Measurements from ENCODE around the gene GLIPR1L2. TPM values are rescaled to one million over a fixed set of nuclear protein-coding genes. Genes with fewer than 3 reads are reported as not detected.

GLIPR1L2 gene
- total RNA-seq, 1 experiment from 2014 or later: 0.35 TPM

DNA sequence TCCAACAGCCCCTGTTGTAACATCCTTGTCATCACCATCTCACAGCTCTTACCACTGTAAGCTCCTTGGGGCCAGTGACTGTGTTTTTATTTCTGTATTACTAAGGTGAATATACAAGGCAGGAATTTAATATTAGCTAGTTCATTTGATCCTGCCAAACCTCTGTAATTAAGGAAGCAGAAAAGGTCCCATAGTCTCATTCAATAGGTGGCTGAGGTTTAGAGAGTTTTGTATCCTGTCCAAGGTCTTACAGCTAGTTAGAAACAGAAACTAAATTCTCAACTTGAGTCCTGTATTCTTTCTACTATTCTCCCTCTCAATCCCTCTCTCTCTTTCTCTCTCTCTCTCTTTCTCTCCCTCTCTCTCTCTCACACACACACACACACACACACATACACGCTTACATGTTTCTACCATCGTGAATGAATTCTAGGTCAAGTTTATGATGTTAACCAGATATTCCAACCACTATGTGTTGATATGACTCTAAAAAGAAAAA, 89.1 kb downstream of the GLIPR1L2 start:
- Histone ChIP-seq H2BK5ac (ENCODE audit: insufficient read length, low read length) (no peak overlapping the region), H3K56ac (ENCODE audit: insufficient read length, low read depth, low read length) (no peak overlapping the region), H4K20me1 (ENCODE audit: control insufficient read depth, insufficient read depth, insufficient read length) (no peaks in the 10 kb centered on the region), H3K4ac (ENCODE audit: low read depth, low read length) (no peak overlapping the region), H3K27me3 (ENCODE audit: insufficient read depth, low read length) (no peaks in the 10 kb centered on the region), H3K27ac (ENCODE audit: insufficient read length, low read depth, low read length) (no peak overlapping the region), H2BK15ac (ENCODE audit: low read depth, low read length) (no peak overlapping the region), H3K18ac (ENCODE audit: insufficient read length, low read depth, low read length) (no peak overlapping the region), H2AK5ac (ENCODE audit: insufficient read length, low read length) (no peak overlapping the region), H3K23me2 (ENCODE audit: insufficient read length, low read depth, low read length, poor library complexity, severe bottlenecking) (no peaks in the 10 kb centered on the region), H3K4me2 (ENCODE audit: insufficient read depth, insufficient read length, low read length) (no peak overlapping the region), H3K9me3 (ENCODE audit: control insufficient read depth, low read depth, low read length) (no peaks in the 10 kb centered on the region), H3K23ac (ENCODE audit: insufficient read length, low read depth, low read length) (no peak overlapping the region), H2BK12ac (ENCODE audit: insufficient read length, low read depth, low read length) (no peak overlapping the region), H3K79me2 (ENCODE audit: insufficient read depth, low read length) (no peaks in the 10 kb centered on the region), H3K79me1 (ENCODE audit: insufficient read depth, low read depth, low read length, poor library complexity, severe bottlenecking) (no peaks in the 10 kb centered on the region), H4K8ac (replicated peaks; ENCODE audit: insufficient read length, low read depth, low read length) (no peak overlapping the region), H2BK20ac (ENCODE audit: low read depth, low read length, poor library complexity, severe bottlenecking) (no peak overlapping the region), H4K91ac (ENCODE audit: insufficient read length, low read depth, low read length) (no peak overlapping the region), H3T11ph (ENCODE audit: low read length) (no peak overlapping the region), H3K14ac (ENCODE audit: insufficient read depth, low read length) (no peak overlapping the region), H2AFZ (ENCODE audit: low read length) (no peak overlapping the region), H2BK120ac (ENCODE audit: low read depth, low read length, poor library complexity, severe bottlenecking) (no peak overlapping the region), H3K9ac (ENCODE audit: extremely low read depth, insufficient read length, low read length) (no peak overlapping the region), H3K4me1 (ENCODE audit: insufficient read depth, low read length) (no peaks in the 10 kb centered on the region; the same call in 1 of the 2 replicates), H4K5ac (ENCODE audit: insufficient read length, low read depth, low read length) (no peak overlapping the region)
- TF ChIP-seq CTCF (conservative IDR thresholded peaks at IDR 0.05): no peak
- Mint-ChIP-seq H3K4me3 (no peak overlapping the region), H3K9me3 (no peaks in the 10 kb centered on the region), H3K36me3 (ENCODE audit: insufficient read depth in 1 of 3, low read depth in 3 of 3) (no peaks in the 10 kb centered on the region), H3K4me1 (peaks cover 11 to 20% of the 10 kb centered on the region in 2 experiments), H3K27me3 (ENCODE audit: low read depth) (no peaks in the 10 kb centered on the region), H3K27ac (no peak overlapping the region; a peak in 1 of 7 replicates)
- WGBS (ENCODE audit: extremely low coverage, insufficient read length, low lambda C conversion rate): no CpG with 5 or more reads among the region's 2 CpGs
- DNase-seq: no peak

Data from H9 (cell line).